Loucy (cell line): Measurements from ENCODE around the gene NLGN1.

Experiments
- H2AFZ ChIP-seq: fragments of 200-600 bp; sonication (generic); 2 replicates; pipeline ENCODE4 v1.6.0; 2016; ENCODE audit warnings: antibody characterized with exemption, mild to moderate bottlenecking, low read length, moderate library complexity
- H3F3A ChIP-seq: fragments of 200-600 bp; 2 replicates; pipeline ENCODE4 v1.6.0; 2016; ENCODE audit warnings: antibody characterized with exemption, low read depth, mild to moderate bottlenecking
- H3K27me3 ChIP-seq: fragments of 200-600 bp; sonication (generic); 2 replicates; pipeline ENCODE4 v1.6.1; 2014; ENCODE audit warnings: low read length, mild to moderate bottlenecking; ENCODE audit not compliant: insufficient read depth, poor library complexity, severe bottlenecking
- H3K36me3 ChIP-seq: fragments of 200-600 bp; sonication (generic); 2 replicates; pipeline ENCODE4 v1.6.1; 2016; ENCODE audit warnings: low read length; ENCODE audit not compliant: insufficient read depth
- H3K4me1 ChIP-seq: fragments of 200-600 bp; sonication (generic); 2 replicates; pipeline ENCODE4 v1.5.1; 2014; ENCODE audit warnings: low read length, mild to moderate bottlenecking; ENCODE audit not compliant: insufficient read depth, poor library complexity, severe bottlenecking
- H3K4me2 ChIP-seq: fragments of 200-600 bp; sonication (generic); 2 replicates; pipeline ENCODE4 v1.6.0; 2014; ENCODE audit warnings: antibody characterized with exemption, low read length, low read depth, mild to moderate bottlenecking; ENCODE audit not compliant: poor library complexity, severe bottlenecking
- H3K4me3 ChIP-seq: fragments of 200-600 bp; sonication (generic); 2 replicates; pipeline ENCODE4 v1.5.1; 2014; ENCODE audit warnings: low read length, mild to moderate bottlenecking, mixed read lengths; ENCODE audit not compliant: poor library complexity, severe bottlenecking
- H3K79me2 ChIP-seq: fragments of 200-600 bp; sonication (generic); 2 replicates; pipeline ENCODE4 v1.6.1; 2014; ENCODE audit warnings: low read length; ENCODE audit not compliant: insufficient read depth
- H3K9ac ChIP-seq: fragments of 200-600 bp; sonication (generic); 2 replicates; pipeline ENCODE4 v1.6.0; 2014; ENCODE audit warnings: mild to moderate bottlenecking, low read depth, low read length, moderate library complexity; ENCODE audit not compliant: poor library complexity, severe bottlenecking
- H3K9me2 ChIP-seq: fragments of 200-600 bp; sonication (generic); replicated peaks from 2 replicates; pipeline ENCODE4 v1.6.1; 2016; ENCODE audit warnings: low read depth, low read length, mixed read lengths
- H3K9me3 ChIP-seq: fragments of 200-600 bp; sonication (generic); 2 replicates; pipeline ENCODE4 v1.6.1; 2014; ENCODE audit warnings: mild to moderate bottlenecking, antibody characterized with exemption, low read length, low read depth; ENCODE audit not compliant: insufficient read depth
- H4K20me1 ChIP-seq: fragments of 200-600 bp; sonication (generic); 2 replicates; pipeline ENCODE4 v1.6.0; 2014; ENCODE audit warnings: antibody characterized with exemption, low read length, mild to moderate bottlenecking; ENCODE audit not compliant: insufficient read depth, poor library complexity, severe bottlenecking
- CTCF ChIP-seq: fragments of 200-600 bp; sonication (generic); conservative IDR thresholded peaks from 2 replicates; pipeline ENCODE4 v1.5.1; 2014; ENCODE audit warnings: mild to moderate bottlenecking, antibody characterized with exemption, low read length
- EZH2phosphoT487 ChIP-seq: fragments of 200-600 bp; IDR thresholded peaks from 2 replicates; pipeline ENCODE4 v1.6.1; 2018; ENCODE audit warnings: antibody characterized with exemption, mild to moderate bottlenecking, moderate library complexity, borderline replicate concordance

The NLGN1 gene

GRCh38 chr3:173923204-173923603 lies 525.7 kb downstream of the NLGN1 start:
- TF ChIP-seq EZH2phosphoT487 (no peak), CTCF (no peak)
- H3K9me2 ChIP-seq: no peaks in the 10 kb centered on the region
- no peak overlapping the region for H2AFZ ChIP-seq

GRCh38 chr3:173930251-173930650 lies 532.7 kb downstream of the NLGN1 start:
- H3K9me3 ChIP-seq: no peaks in the 10 kb centered on the region
- no peaks in the 10 kb centered on the region for H3F3A ChIP-seq
- H3K4me2 ChIP-seq: no peak overlapping the region
- no peak overlapping the region for H3K4me3 ChIP-seq
- TF ChIP-seq EZH2phosphoT487 (no peak), CTCF (no peak)
- no peaks in the 10 kb centered on the region for H3K4me1 ChIP-seq
- no peaks in the 10 kb centered on the region for H4K20me1 ChIP-seq
- H3K27me3 ChIP-seq: no peaks in the 10 kb centered on the region
- no peaks in the 10 kb centered on the region for H3K36me3 ChIP-seq
- no peak overlapping the region for H2AFZ ChIP-seq
- H3K79me2 ChIP-seq: no peaks in the 10 kb centered on the region
- no peak overlapping the region for H3K9ac ChIP-seq
- H3K9me2 ChIP-seq: no peaks in the 10 kb centered on the region

More at GRCh38 chr3:173923204-173923603, 525.7 kb downstream of the NLGN1 start:
- Histone ChIP-seq H3K27me3 (no peaks in the 10 kb centered on the region), H3K4me2 (no peak overlapping the region), H3K9ac (no peak overlapping the region), H3K4me1 (no peaks in the 10 kb centered on the region), H4K20me1 (no peaks in the 10 kb centered on the region), H3K79me2 (no peaks in the 10 kb centered on the region), H3F3A (no peaks in the 10 kb centered on the region), H3K4me3 (no peak overlapping the region), H3K36me3 (no peaks in the 10 kb centered on the region), H3K9me3 (no peaks in the 10 kb centered on the region)

- Histone ChIP-seq H3K9me2 (no peaks in the 10 kb centered on the region), H3K79me2 (no peaks in the 10 kb centered on the region), H3K27me3 (no peaks in the 10 kb centered on the region), H3K4me1 (no peaks in the 10 kb centered on the region), H2AFZ (no peak overlapping the region), H3F3A (no peaks in the 10 kb centered on the region), H3K4me3 (no peak overlapping the region), H3K4me2 (no peak overlapping the region), H3K9ac (no peak overlapping the region), H3K36me3 (no peaks in the 10 kb centered on the region), H3K9me3 (no peaks in the 10 kb centered on the region), H4K20me1 (no peaks in the 10 kb centered on the region)
- TF ChIP-seq CTCF (no peak), EZH2phosphoT487 (no peak)
These were observed 535.1 kb downstream of the NLGN1 start for GRCh38 chr3:173932624-173933023.
